Mesenchymal stem cell (in vitro differentiated cells and primary cell): ENCODE results near the gene ABCB11. TPM values are rescaled to one million over a fixed set of nuclear protein-coding genes. Genes with fewer than 3 reads are reported as not detected.
A peak's percentile ranks its signal among the peaks of the same experiment; 100 is the strongest.

Experiments
- DNase-seq: peaks from one replicate; pipeline ENCODE4 v3.0.0-alpha.2; 2013
- H2AFZ ChIP-seq: one replicate; pipeline ENCODE4 v1.6.1; 2013; ENCODE audit warnings: low read depth, mild to moderate bottlenecking, control low read depth, inconsistent platforms, low read length, moderate library complexity
- H2AK5ac ChIP-seq: 2 replicates; pipeline ENCODE4 v1.6.1; 2013; ENCODE audit warnings: low read length, moderate library complexity, mild to moderate bottlenecking, inconsistent platforms; ENCODE audit not compliant: severe bottlenecking
- H2BK120ac ChIP-seq: one replicate; pipeline ENCODE4 v1.6.1; 2013; ENCODE audit warnings: low read depth, mild to moderate bottlenecking, inconsistent platforms, low read length, moderate library complexity
- H2BK12ac ChIP-seq, 2 experiments: one replicate each; pipeline ENCODE4 v1.6.1; 2013; ENCODE audit warnings: inconsistent platforms in 2 of 2, low read length in 2 of 2, mild to moderate bottlenecking in 2 of 2, moderate library complexity in 2 of 2, control low read depth in 1 of 2
- H2BK15ac ChIP-seq: one replicate; pipeline ENCODE4 v1.6.1; 2013; ENCODE audit warnings: mild to moderate bottlenecking, low read depth, inconsistent platforms; ENCODE audit not compliant: poor library complexity, severe bottlenecking
- H2BK5ac ChIP-seq: 2 replicates; pipeline ENCODE4 v1.6.1; 2013; ENCODE audit warnings: low read depth, mild to moderate bottlenecking, low read length, control low read depth, inconsistent platforms; ENCODE audit not compliant: poor library complexity, severe bottlenecking
- H3K14ac ChIP-seq, 2 experiments: one replicate each; pipeline ENCODE4 v1.6.1; 2013; ENCODE audit warnings: inconsistent platforms in 2 of 2, low read length in 2 of 2, control low read depth in 1 of 2, mild to moderate bottlenecking in 1 of 2, moderate library complexity in 1 of 2
- H3K18ac ChIP-seq, 2 experiments: one replicate each; pipeline ENCODE4 v1.6.1; 2013; ENCODE audit warnings: inconsistent platforms in 2 of 2, low read length in 2 of 2, control low read depth in 1 of 2, low read depth in 1 of 2, mild to moderate bottlenecking in 1 of 2
- H3K23ac ChIP-seq, 2 experiments: one replicate each; pipeline ENCODE4 v1.6.1; 2013; ENCODE audit warnings: inconsistent platforms in 2 of 2, low read length in 2 of 2, mild to moderate bottlenecking in 2 of 2, moderate library complexity in 2 of 2, control low read depth in 1 of 2
- H3K27ac ChIP-seq: 2 replicates; pipeline ENCODE4 v1.5.1; 2013; ENCODE audit warnings: mild to moderate bottlenecking, moderate library complexity, low read length, control low read depth, inconsistent platforms; ENCODE audit not compliant: poor library complexity, severe bottlenecking
- H3K27me3 ChIP-seq, 2 experiments: 2 replicates each; pipeline versions ENCODE4 v1.6.1 to v1.7.0; 2013; ENCODE audit warnings: low read length in 2 of 2, mild to moderate bottlenecking in 2 of 2, moderate library complexity in 2 of 2, control low read depth in 1 of 2, inconsistent platforms in 1 of 2; ENCODE audit not compliant: control insufficient read depth in 1 of 2, insufficient read depth in 1 of 2
- H3K36me3 ChIP-seq, 2 experiments: 2 replicates each; pipeline versions ENCODE4 v1.6.1 to v1.7.0; 2013; ENCODE audit warnings: low read length in 2 of 2, control low read depth in 1 of 2, inconsistent platforms in 1 of 2, low read depth in 1 of 2, mild to moderate bottlenecking in 1 of 2; ENCODE audit not compliant: insufficient read depth in 2 of 2, control insufficient read depth in 1 of 2
- H3K4ac ChIP-seq, 2 experiments: one replicate each; pipeline ENCODE4 v1.6.1; 2013; ENCODE audit warnings: inconsistent platforms in 2 of 2, low read length in 2 of 2, mild to moderate bottlenecking in 2 of 2, moderate library complexity in 2 of 2, control low read depth in 1 of 2, low read depth in 1 of 2
- H3K4me1 ChIP-seq: 2 replicates; pipeline ENCODE4 v1.6.1; 2013; ENCODE audit warnings: low read depth, low read length, control low read depth; ENCODE audit not compliant: control insufficient read depth, insufficient read depth
- H3K4me2 ChIP-seq: 2 replicates; pipeline ENCODE4 v1.6.1; 2013; ENCODE audit warnings: low read length, mild to moderate bottlenecking, inconsistent platforms; ENCODE audit not compliant: poor library complexity, severe bottlenecking
- H3K4me3 ChIP-seq, 2 experiments: 2 replicates each; pipeline versions ENCODE4 v1.5.1 to v1.7.0; 2013; ENCODE audit warnings: low read length in 2 of 2, mild to moderate bottlenecking in 2 of 2, control low read depth in 1 of 2, low read depth in 1 of 2; ENCODE audit not compliant: insufficient read depth in 1 of 2
- H3K79me1 ChIP-seq: replicated peaks from 2 replicates; pipeline ENCODE4 v1.6.1; 2013; ENCODE audit warnings: mild to moderate bottlenecking, control low read depth, low read length, inconsistent platforms; ENCODE audit not compliant: poor library complexity, severe bottlenecking
- H3K9ac ChIP-seq: 2 replicates; pipeline ENCODE4 v1.7.0; 2013; ENCODE audit warnings: mild to moderate bottlenecking, low read length, moderate library complexity
- H3K9me3 ChIP-seq: 2 replicates; pipeline ENCODE4 v1.7.0; 2013; ENCODE audit warnings: mild to moderate bottlenecking, low read length; ENCODE audit not compliant: control insufficient read depth
- H4K8ac ChIP-seq: one replicate; pipeline ENCODE4 v1.6.1; 2013; ENCODE audit warnings: inconsistent platforms, mild to moderate bottlenecking, low read length, moderate library complexity
- H4K91ac ChIP-seq: one replicate; pipeline ENCODE4 v1.6.1; 2013; ENCODE audit warnings: mild to moderate bottlenecking, low read length, inconsistent platforms
- WGBS: methylation state at CpG from one replicate; pipeline ENCODE4 v1.1.7; 2013; ENCODE audit warnings: mixed read lengths; 5-methylcytosine and 5-hydroxymethylcytosine counted together
- polyA plus RNA-seq, 2 experiments: library from polyadenylated mRNA; stranded (reverse); fragments of 200-250 nt; gene quantifications; one replicate each; pipeline ENCODE4 v1.2.3, GENCODE V29; 2013

The ABCB11 gene
- not detected for polyA plus RNA-seq (2013, experiment 1 of 2)
- not detected for polyA plus RNA-seq (2013, experiment 2 of 2)

- Histone ChIP-seq H3K4me2 (no peak within 1 kb of the TSS), H3K23ac (no peak within 1 kb of the TSS), H3K4ac (no peak within 1 kb of the TSS), H3K36me3 (no peaks in the 10 kb centered on the region), H3K9me3 (no peaks in the 10 kb centered on the region), H3K27me3 (no peaks in the 10 kb centered on the region), H2AK5ac (no peak within 1 kb of the TSS), H3K79me1 (no peaks in the 10 kb centered on the region), H4K91ac (no peak within 1 kb of the TSS), H3K14ac (no peak within 1 kb of the TSS), H3K9ac (no peak within 1 kb of the TSS), H3K18ac (no peak within 1 kb of the TSS), H2BK120ac (no peak within 1 kb of the TSS), H2AFZ (no peak within 1 kb of the TSS), H3K4me1 (no peaks in the 10 kb centered on the region), H3K27ac (no peak within 1 kb of the TSS), H2BK12ac (no peak within 1 kb of the TSS), H4K8ac (no peak within 1 kb of the TSS), H2BK5ac (no peak within 1 kb of the TSS), H2BK15ac (no peak within 1 kb of the TSS), H3K4me3 (no peak within 1 kb of the TSS)
- WGBS = 75% methylated on average over 2 of the region's 3 CpGs
- DNase-seq = no peak
These were observed at the start of gene ABCB11 for GRCh38 chr2:169031202-169031601. TSS of gene ABCB11 (minus strand) at chr2:169031324. CDS start at chr2:169018125, 13,199 bp downstream.

GRCh38 chr2:169080250-169081069 is 49.3 kb upstream of the ABCB11 start:
- Histone ChIP-seq H2BK15ac (no peak overlapping the region), H3K4ac (no peak overlapping the region), H2AK5ac (no peak overlapping the region), H3K36me3 (no peaks in the 10 kb centered on the region), H2BK120ac (no peak overlapping the region), H3K27me3 (no peaks in the 10 kb centered on the region), H2BK5ac (no peak overlapping the region), H3K4me3 (no peak overlapping the region), H4K91ac (no peak overlapping the region), H3K27ac (no peak overlapping the region), H3K9me3 (no peaks in the 10 kb centered on the region), H3K4me1 (peaks cover 5% of the 10 kb centered on the region), H3K18ac (no peak overlapping the region), H3K23ac (no peak overlapping the region), H3K14ac (no peak overlapping the region), H3K79me1 (no peaks in the 10 kb centered on the region), H3K9ac (no peak overlapping the region), H4K8ac (no peak overlapping the region), H2AFZ (no peak overlapping the region), H2BK12ac (no peak overlapping the region), H3K4me2 (no peak overlapping the region)
- WGBS = 100% methylated on average over 2 of the region's 2 CpGs
- DNase-seq = no peak

GRCh38 chr2:169077674-169078240 is 46.6 kb upstream of the ABCB11 start:
- Histone ChIP-seq H2BK15ac (no peak overlapping the region), H3K27me3 (no peaks in the 10 kb centered on the region), H3K14ac (no peak overlapping the region), H3K4ac (no peak overlapping the region), H2BK5ac (no peak overlapping the region), H2AFZ (no peak overlapping the region), H3K23ac (no peak overlapping the region), H3K4me2 (no peak overlapping the region), H4K8ac (no peak overlapping the region), H2BK120ac (no peak overlapping the region), H3K9me3 (no peaks in the 10 kb centered on the region), H3K9ac (no peak overlapping the region), H3K4me3 (no peak overlapping the region), H2BK12ac (no peak overlapping the region), H3K27ac (no peak overlapping the region), H3K18ac (no peak overlapping the region), H3K79me1 (no peaks in the 10 kb centered on the region), H3K4me1 (peaks cover 9% of the 10 kb centered on the region), H3K36me3 (no peaks in the 10 kb centered on the region), H4K91ac (no peak overlapping the region), H2AK5ac (no peak overlapping the region)
- 83% methylated on average over 2 of the region's 2 CpGs for WGBS
- DNase-seq = no peak

- peak overlapping the region; percentile 58 for H2AK5ac ChIP-seq
- H3K23ac ChIP-seq = no peak overlapping the region
- DNase-seq = no peak
- H2BK12ac ChIP-seq = no peak overlapping the region
- no peak overlapping the region for H3K18ac ChIP-seq
- H2BK5ac ChIP-seq = no peak overlapping the region
- no peak overlapping the region for H2BK15ac ChIP-seq
- H3K14ac ChIP-seq = no peak overlapping the region
- no peaks in the 10 kb centered on the region for H3K79me1 ChIP-seq
- H2AFZ ChIP-seq = no peak overlapping the region
- no peak overlapping the region for H3K9ac ChIP-seq
- H3K4ac ChIP-seq = no peak overlapping the region
- H4K91ac ChIP-seq = no peak overlapping the region
- peak overlapping the region in 1 of 2 experiments; percentile 21 for H3K4me3 ChIP-seq
- H3K4me1 ChIP-seq = peaks cover 8% of the 10 kb centered on the region
- no peak overlapping the region for H2BK120ac ChIP-seq
- 90% methylated on average over 8 of the region's 9 CpGs for WGBS
- H3K9me3 ChIP-seq = no peaks in the 10 kb centered on the region
- H3K27me3 ChIP-seq = no peaks in the 10 kb centered on the region
- H3K27ac ChIP-seq = peak overlapping the region; percentile 78
- peak overlapping the region; percentile 50 for H3K4me2 ChIP-seq
- no peak overlapping the region for H4K8ac ChIP-seq
- no peaks in the 10 kb centered on the region for H3K36me3 ChIP-seq
These were observed 43.0 kb upstream of the ABCB11 start for GRCh38 chr2:169073963-169074751.
